Neuronal stem cell (in vitro differentiated cells): ENCODE measurements around the gene UGT1A10.
A peak's percentile ranks its signal among the peaks of the same experiment; 100 is the strongest.

Experiments used
- DNase-seq: peaks from one replicate; pipeline ENCODE4 v3.0.0-alpha.2; 2013; ENCODE audit warnings: low spot score
- H2AFZ ChIP-seq: one replicate; pipeline ENCODE4 v1.6.1; 2013; ENCODE audit warnings: mild to moderate bottlenecking, low read length, inconsistent platforms
- H2AK5ac ChIP-seq: 2 replicates; pipeline ENCODE4 v1.6.1; 2013; ENCODE audit warnings: low read depth, mild to moderate bottlenecking, inconsistent platforms, low read length, moderate library complexity, mixed read lengths
- H2BK120ac ChIP-seq: 2 replicates; pipeline ENCODE4 v1.6.1; 2013; ENCODE audit warnings: low read depth, mild to moderate bottlenecking, inconsistent platforms, low read length, moderate library complexity, mixed read lengths
- H2BK12ac ChIP-seq: one replicate; pipeline ENCODE4 v1.6.1; 2013; ENCODE audit warnings: low read length, inconsistent platforms
- H2BK15ac ChIP-seq: 2 replicates; pipeline ENCODE4 v1.6.1; 2013; ENCODE audit warnings: mild to moderate bottlenecking, low read length, inconsistent platforms, mixed read lengths
- H2BK5ac ChIP-seq: one replicate; pipeline ENCODE4 v1.6.1; 2013; ENCODE audit warnings: inconsistent platforms, mild to moderate bottlenecking, low read length, moderate library complexity
- H3K14ac ChIP-seq: one replicate; pipeline ENCODE4 v1.6.1; 2013; ENCODE audit warnings: low read length, inconsistent platforms
- H3K18ac ChIP-seq: 2 replicates; pipeline ENCODE4 v1.6.1; 2013; ENCODE audit warnings: low read length, inconsistent platforms
- H3K23ac ChIP-seq: 2 replicates; pipeline ENCODE4 v1.6.1; 2013; ENCODE audit warnings: low read depth, mild to moderate bottlenecking, mixed read lengths, low read length, inconsistent platforms; ENCODE audit not compliant: poor library complexity
- H3K27ac ChIP-seq: replicated peaks from 3 replicates; pipeline ENCODE4 v1.5.1; 2013; ENCODE audit warnings: low read length, inconsistent platforms
- H3K27me3 ChIP-seq, 3 experiments: 2 replicates each; pipeline ENCODE4 v1.6.1; 2013; ENCODE audit warnings: low read length in 3 of 3, mild to moderate bottlenecking in 2 of 3, inconsistent platforms in 1 of 3, low read depth in 1 of 3, mixed read lengths in 1 of 3, moderate library complexity in 1 of 3; ENCODE audit not compliant: control insufficient read depth in 3 of 3, insufficient read depth in 3 of 3
- H3K36me3 ChIP-seq, 2 donors: replicated peaks in 1 of 2; 2 replicates each; pipeline ENCODE4 v1.6.1; 2013; ENCODE audit warnings: low read length in 2 of 2; ENCODE audit not compliant: control insufficient read depth in 2 of 2, insufficient read depth in 2 of 2
- H3K4ac ChIP-seq: 2 replicates; pipeline ENCODE4 v1.6.1; 2013; ENCODE audit warnings: inconsistent platforms, mild to moderate bottlenecking, low read length, moderate library complexity
- H3K4me1 ChIP-seq, 2 donors: 1 replicate in 1 of 2; 2 replicates in 1 of 2; pipeline ENCODE4 v1.6.1; 2013; ENCODE audit warnings: low read length in 2 of 2, low read depth in 1 of 2; ENCODE audit not compliant: control insufficient read depth in 2 of 2, insufficient read depth in 1 of 2
- H3K4me2 ChIP-seq: one replicate; pipeline ENCODE4 v1.6.1; 2013; ENCODE audit warnings: mild to moderate bottlenecking, low read length, inconsistent platforms; ENCODE audit not compliant: insufficient read depth, poor library complexity, severe bottlenecking
- H3K4me3 ChIP-seq, 2 donors: 2 replicates each; pipeline ENCODE4 v1.5.1; 2013; ENCODE audit warnings: low read length in 2 of 2, mild to moderate bottlenecking in 2 of 2, inconsistent platforms in 1 of 2, moderate library complexity in 1 of 2
- H3K79me1 ChIP-seq: one replicate; pipeline ENCODE4 v1.6.1; 2013; ENCODE audit warnings: low read depth, mild to moderate bottlenecking, inconsistent platforms, low read length, moderate library complexity
- H3K9ac ChIP-seq: one replicate; pipeline ENCODE4 v1.6.1; 2013; ENCODE audit warnings: mild to moderate bottlenecking, low read depth, low read length, inconsistent platforms; ENCODE audit not compliant: poor library complexity
- H3K9me3 ChIP-seq, 2 donors: replicated peaks in 1 of 2; 2 replicates each; pipeline versions ENCODE3 to v1.6.1; 2013; ENCODE audit warnings: low read length in 2 of 2, mild to moderate bottlenecking in 2 of 2, inconsistent platforms in 1 of 2, low read depth in 1 of 2, mixed read lengths in 1 of 2, moderate library complexity in 1 of 2; ENCODE audit not compliant: control insufficient read depth in 2 of 2, insufficient read depth in 1 of 2
- H4K8ac ChIP-seq: one replicate; pipeline ENCODE4 v1.6.1; 2013; ENCODE audit warnings: low read depth, mild to moderate bottlenecking, inconsistent platforms, low read length, moderate library complexity
- H4K91ac ChIP-seq: one replicate; pipeline ENCODE4 v1.6.1; 2013; ENCODE audit warnings: low read length, low read depth, mild to moderate bottlenecking, inconsistent platforms; ENCODE audit not compliant: poor library complexity
- WGBS, 2 donors: extraction: QIAGEN DNeasy Blood & Tissue Kit; methylation state at CpG; one replicate each; pipeline ENCODE4 v1.1.7; 2013; ENCODE audit warnings: missing lambda C conversion rate in 2 of 2, mixed read lengths in 1 of 2; ENCODE audit not compliant: insufficient read length in 2 of 2, insufficient replicate concordance in 1 of 2; ENCODE audit errors: extremely low coverage in 2 of 2; 5-methylcytosine and 5-hydroxymethylcytosine counted together

The UGT1A10 gene

GRCh38 chr2:233705911-233706506 is 69.8 kb downstream of the UGT1A10 start:
- no peaks in the 10 kb centered on the region for H3K27me3 ChIP-seq
- no peak overlapping the region for H3K4ac ChIP-seq
- H2BK5ac ChIP-seq, result no peak overlapping the region
- no peak overlapping the region for H3K9ac ChIP-seq
- no peak overlapping the region for H2AFZ ChIP-seq
- H3K9me3 ChIP-seq, result no peaks in the 10 kb centered on the region
- no peak overlapping the region for H4K8ac ChIP-seq
- no peak for DNase-seq
- H3K36me3 ChIP-seq, result no peaks in the 10 kb centered on the region
- no peak overlapping the region for H2BK120ac ChIP-seq
- no peaks in the 10 kb centered on the region for H3K79me1 ChIP-seq
- no peak overlapping the region for H3K18ac ChIP-seq
- no peak overlapping the region for H3K27ac ChIP-seq
- H2AK5ac ChIP-seq, result no peak overlapping the region
- no peak overlapping the region for H4K91ac ChIP-seq
- no peak overlapping the region for H2BK12ac ChIP-seq
- H3K23ac ChIP-seq, result no peak overlapping the region
- no peak overlapping the region for H3K4me3 ChIP-seq
- H3K4me2 ChIP-seq, result no peak overlapping the region
- H2BK15ac ChIP-seq, result no peak overlapping the region
- no peak overlapping the region for H3K14ac ChIP-seq
- no peaks in the 10 kb centered on the region for H3K4me1 ChIP-seq
- WGBS, 2 donors, result no CpG with 5 or more reads among the region's 4 CpGs

DNA sequence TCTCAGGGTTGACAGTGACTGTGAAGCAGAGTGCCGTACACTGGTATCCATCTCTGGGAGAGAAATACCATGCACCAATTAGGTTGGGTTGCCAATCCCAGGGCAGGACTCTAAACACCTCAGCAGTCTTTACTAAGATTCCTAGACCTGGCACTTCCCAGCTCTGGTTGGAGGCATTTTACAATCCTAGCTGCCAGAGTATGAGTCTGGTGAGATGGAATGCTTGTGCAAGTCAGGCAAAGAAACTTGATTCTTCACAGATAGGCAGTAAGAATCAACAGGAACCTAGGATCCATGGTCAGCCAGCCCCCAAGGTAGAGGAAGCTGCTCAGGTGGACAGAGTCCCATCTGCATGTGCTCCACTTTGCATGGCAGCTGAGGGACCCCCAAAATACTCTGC is 70.5 kb downstream of the UGT1A10 start:
- no peak overlapping the region for H2BK15ac ChIP-seq
- H3K9me3 ChIP-seq, result no peaks in the 10 kb centered on the region
- H3K4me2 ChIP-seq, result no peak overlapping the region
- H3K36me3 ChIP-seq, result no peaks in the 10 kb centered on the region
- H4K91ac ChIP-seq, result no peak overlapping the region
- H3K4me1 ChIP-seq, result no peaks in the 10 kb centered on the region
- WGBS, 2 donors, result no CpG with 5 or more reads among the region's 1 CpG
- no peak overlapping the region for H3K18ac ChIP-seq
- H3K14ac ChIP-seq, result no peak overlapping the region
- H3K27me3 ChIP-seq, result no peaks in the 10 kb centered on the region
- no peak overlapping the region for H2AK5ac ChIP-seq
- DNase-seq, result no peak
- no peak overlapping the region for H3K4me3 ChIP-seq
- H2BK5ac ChIP-seq, result no peak overlapping the region
- H3K9ac ChIP-seq, result no peak overlapping the region
- no peaks in the 10 kb centered on the region for H3K79me1 ChIP-seq
- H2BK12ac ChIP-seq, result no peak overlapping the region
- H3K27ac ChIP-seq, result no peak overlapping the region
- no peak overlapping the region for H3K23ac ChIP-seq
- H2AFZ ChIP-seq, result no peak overlapping the region
- no peak overlapping the region for H4K8ac ChIP-seq
- H2BK120ac ChIP-seq, result no peak overlapping the region
- no peak overlapping the region for H3K4ac ChIP-seq

- Histone ChIP-seq H4K8ac (no peak overlapping the region), H3K4me1 (no peaks in the 10 kb centered on the region), H2AK5ac (no peak overlapping the region), H3K9me3 (no peaks in the 10 kb centered on the region), H3K23ac (no peak overlapping the region), H2AFZ (no peak overlapping the region), H3K79me1 (no peaks in the 10 kb centered on the region), H3K9ac (no peak overlapping the region), H4K91ac (no peak overlapping the region), H3K18ac (no peak overlapping the region), H3K4me2 (no peak overlapping the region), H2BK12ac (no peak overlapping the region), H2BK5ac (no peak overlapping the region), H3K4ac (no peak overlapping the region), H2BK15ac (no peak overlapping the region), H3K4me3 (no peak overlapping the region), H3K14ac (no peak overlapping the region), H3K36me3 (no peaks in the 10 kb centered on the region), H2BK120ac (no peak overlapping the region), H3K27me3 (no peaks in the 10 kb centered on the region), H3K27ac (no peak overlapping the region)
- no peak for DNase-seq
- WGBS, 2 donors, result no CpG with 5 or more reads among the region's 10 CpGs
These were observed 71.8 kb downstream of the UGT1A10 start for GRCh38 chr2:233707940-233708644.

DNA sequence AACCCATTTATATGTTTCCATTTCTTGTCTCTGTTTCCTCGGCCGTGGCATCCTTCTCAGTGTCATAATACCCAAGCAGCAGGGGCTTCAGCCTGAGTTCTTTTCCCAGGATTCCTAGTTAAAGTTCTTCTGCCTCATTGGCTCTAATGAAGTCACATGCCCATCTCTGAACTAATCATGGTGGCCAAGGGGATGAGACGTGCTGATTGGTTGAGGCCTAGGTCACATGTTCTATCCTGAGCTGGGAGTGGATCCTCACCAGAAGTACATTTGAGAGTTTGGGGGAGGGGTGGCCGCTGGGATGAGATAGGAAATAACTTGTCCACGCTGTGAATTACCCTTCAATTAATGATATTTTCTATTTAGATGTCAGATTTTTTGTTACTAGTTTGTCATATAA is 72.7 kb downstream of the UGT1A10 start:
- Histone ChIP-seq H3K36me3 (no peaks in the 10 kb centered on the region), H2BK120ac (no peak overlapping the region), H3K27me3 (no peaks in the 10 kb centered on the region), H3K4me3 (no peak overlapping the region), H3K4me2 (no peak overlapping the region), H2AK5ac (no peak overlapping the region), H3K79me1 (no peaks in the 10 kb centered on the region), H3K9ac (no peak overlapping the region), H2AFZ (peak overlapping the region; percentile 40), H2BK5ac (no peak overlapping the region), H3K4me1 (no peaks in the 10 kb centered on the region), H4K91ac (peak overlapping the region; percentile 82), H4K8ac (no peak overlapping the region), H2BK12ac (no peak overlapping the region), H3K23ac (no peak overlapping the region), H3K27ac (no peak overlapping the region), H3K4ac (no peak overlapping the region), H2BK15ac (no peak overlapping the region), H3K9me3 (no peaks in the 10 kb centered on the region), H3K18ac (no peak overlapping the region), H3K14ac (no peak overlapping the region)
- DNase-seq, result no peak
- no CpG with 5 or more reads among the region's 5 CpGs for WGBS, 2 donors
